Right atrium auricular region (tissue), 2 donors: ENCODE data around the gene NRG3. TPM values are rescaled to one million over a fixed set of nuclear protein-coding genes. Genes with fewer than 3 reads are reported as not detected.

Experiments used
- DNase-seq: peaks from one replicate; pipeline ENCODE4 v3.0.0-alpha.2; 2019; ENCODE audit warnings: low spot score
- H3K27ac ChIP-seq, 2 donors: fragments of 200-600 bp; sonication (generic); 1 replicate in 1 of 2; 2 replicates in 1 of 2; pipeline ENCODE4 v1.5.1; 2016 to 2019
- H3K27me3 ChIP-seq, 2 donors: fragments of 200-600 bp; sonication (generic); one replicate each; pipeline versions ENCODE4 v1.5.1 to v1.6.0; 2017 to 2019
- H3K36me3 ChIP-seq: fragments of 200-600 bp; sonication (generic); one replicate; pipeline ENCODE4 v1.5.1; 2016
- H3K4me1 ChIP-seq, 2 donors: fragments of 200-600 bp; sonication (generic); one replicate each; pipeline versions ENCODE4 v1.5.1 to v1.6.0; 2017 to 2019
- H3K4me3 ChIP-seq, 2 donors: fragments of 200-600 bp; sonication (generic); 1 replicate in 1 of 2; 2 replicates in 1 of 2; pipeline ENCODE4 v1.5.1; 2017 to 2019; ENCODE audit warnings: mild to moderate bottlenecking in 1 of 2, moderate library complexity in 1 of 2
- H3K9me3 ChIP-seq, 2 donors: fragments of 200-600 bp; sonication (generic); one replicate each; pipeline ENCODE4 v1.5.1; 2019
- total RNA-seq, 2 donors: library from RNA; depleted of rRNA; stranded (reverse); fragments of >200 nt; gene quantifications; one replicate each; pipeline ENCODE4 v1.1.0, GENCODE V29; 2016
- TF ChIP-seq, protein P1 (sequence below), 2 donors: fragments of 200-600 bp; sonication (generic); IDR thresholded peaks; one replicate each; pipeline ENCODE4 v1.5.1; 2019; ENCODE audit warnings: antibody characterized with exemption in 2 of 2

Gene NRG3
- total RNA-seq, 2 donors from 2014 or later: 0.70 to 1.4 TPM

DNA sequence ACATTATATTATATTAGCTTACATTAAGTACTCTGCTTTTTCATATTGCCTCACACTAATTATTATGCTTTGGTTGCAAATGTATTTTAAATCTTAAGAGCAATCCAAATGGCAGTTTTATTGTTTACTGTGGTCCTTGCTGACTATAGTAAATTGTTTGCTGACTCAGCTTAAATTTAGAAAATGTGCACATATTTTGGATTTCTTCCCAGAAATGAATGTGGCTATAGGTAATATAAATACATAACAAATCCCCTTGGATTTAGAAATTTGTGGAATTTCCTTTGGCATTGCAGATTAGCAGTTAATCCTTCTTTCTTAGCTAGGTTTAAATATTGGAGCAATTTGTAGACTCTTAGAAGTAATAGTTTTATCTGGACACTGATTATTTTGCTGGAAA lies 565.8 kb downstream of the NRG3 start:
- Histone ChIP-seq H3K27ac (no peak overlapping the region), H3K4me3 (no peak overlapping the region), H3K36me3 (no peaks in the 10 kb centered on the region), H3K9me3 (peaks cover 0 to 4% of the 10 kb centered on the region in 2 donors), H3K4me1 (no peaks in the 10 kb centered on the region), H3K27me3 (no peaks in the 10 kb centered on the region)
- TF ChIP-seq, protein P1, sequence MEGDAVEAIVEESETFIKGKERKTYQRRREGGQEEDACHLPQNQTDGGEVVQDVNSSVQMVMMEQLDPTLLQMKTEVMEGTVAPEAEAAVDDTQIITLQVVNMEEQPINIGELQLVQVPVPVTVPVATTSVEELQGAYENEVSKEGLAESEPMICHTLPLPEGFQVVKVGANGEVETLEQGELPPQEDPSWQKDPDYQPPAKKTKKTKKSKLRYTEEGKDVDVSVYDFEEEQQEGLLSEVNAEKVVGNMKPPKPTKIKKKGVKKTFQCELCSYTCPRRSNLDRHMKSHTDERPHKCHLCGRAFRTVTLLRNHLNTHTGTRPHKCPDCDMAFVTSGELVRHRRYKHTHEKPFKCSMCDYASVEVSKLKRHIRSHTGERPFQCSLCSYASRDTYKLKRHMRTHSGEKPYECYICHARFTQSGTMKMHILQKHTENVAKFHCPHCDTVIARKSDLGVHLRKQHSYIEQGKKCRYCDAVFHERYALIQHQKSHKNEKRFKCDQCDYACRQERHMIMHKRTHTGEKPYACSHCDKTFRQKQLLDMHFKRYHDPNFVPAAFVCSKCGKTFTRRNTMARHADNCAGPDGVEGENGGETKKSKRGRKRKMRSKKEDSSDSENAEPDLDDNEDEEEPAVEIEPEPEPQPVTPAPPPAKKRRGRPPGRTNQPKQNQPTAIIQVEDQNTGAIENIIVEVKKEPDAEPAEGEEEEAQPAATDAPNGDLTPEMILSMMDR (IDR thresholded peaks at IDR 0.05): no peak
- DNase-seq: no peak

- H3K27ac ChIP-seq: no peak overlapping the region
- TF ChIP-seq, protein P1 (IDR thresholded peaks at IDR 0.05): no peak
These were observed 577.1 kb downstream of the NRG3 start for GRCh38 chr10:82452046-82452445.

GRCh38 chr10:82452676-82453075 lies 577.7 kb downstream of the NRG3 start:
- Histone ChIP-seq H3K27me3 (no peaks in the 10 kb centered on the region), H3K4me3 (no peak overlapping the region), H3K36me3 (no peaks in the 10 kb centered on the region), H3K27ac (no peak overlapping the region), H3K4me1 (no peaks in the 10 kb centered on the region), H3K9me3 (no peaks in the 10 kb centered on the region)
- no peak for DNase-seq
- TF ChIP-seq, protein P1 (IDR thresholded peaks at IDR 0.05): no peak

More at GRCh38 chr10:82452046-82452445, 577.1 kb downstream of the NRG3 start:
- H3K4me1 ChIP-seq: no peaks in the 10 kb centered on the region
- no peak overlapping the region for H3K4me3 ChIP-seq
- no peaks in the 10 kb centered on the region for H3K27me3 ChIP-seq
- no peaks in the 10 kb centered on the region for H3K36me3 ChIP-seq
- DNase-seq: no peak
- no peaks in the 10 kb centered on the region for H3K9me3 ChIP-seq

- no peak overlapping the region for H3K27ac ChIP-seq
- H3K36me3 ChIP-seq: no peaks in the 10 kb centered on the region
- H3K9me3 ChIP-seq: no peaks in the 10 kb centered on the region
- no peak overlapping the region for H3K4me3 ChIP-seq
- TF ChIP-seq, protein P1 (IDR thresholded peaks at IDR 0.05): no peak
- no peaks in the 10 kb centered on the region for H3K27me3 ChIP-seq
- no peaks in the 10 kb centered on the region for H3K4me1 ChIP-seq
- DNase-seq: no peak
These were observed 578.8 kb downstream of the NRG3 start for GRCh38 chr10:82453678-82454293.

- no peak overlapping the region for H3K27ac ChIP-seq
- no peaks in the 10 kb centered on the region for H3K4me1 ChIP-seq
- DNase-seq: no peak
- no peak overlapping the region for H3K4me3 ChIP-seq
- H3K9me3 ChIP-seq: no peaks in the 10 kb centered on the region
- TF ChIP-seq, protein P1 (IDR thresholded peaks at IDR 0.05): no peak
- H3K27me3 ChIP-seq: no peaks in the 10 kb centered on the region
- H3K36me3 ChIP-seq: no peaks in the 10 kb centered on the region
These were observed 588.0 kb downstream of the NRG3 start for GRCh38 chr10:82462910-82463551.
